HTERT RPE-1 (cell line): ENCODE measurements around the gene ERAL1.
"Not testable (repeated sequence)": the region's sequence is repeated elsewhere in the genome, so short reads cannot be mapped to it uniquely, and the experiment has no call there.

Source experiments
- in situ Hi-C: fragments of 300-500 bp; cut with MboI; formaldehyde crosslinking; loops from 4 replicates; pipeline ENCODE4 v1.14.3; 2020; ENCODE audit warnings: low sequenced_read_pairs

The ERAL1 gene

GRCh38 chr17:28897769-28898526 is 43.1 kb downstream of the ERAL1 start:
- in situ Hi-C loops: no loop called here

- in situ Hi-C loops: no loop called here
Observed at GRCh38 chr17:28898527-28898955, 43.7 kb downstream of the ERAL1 start.

- in situ Hi-C loops: no loop called here
Observed at GRCh38 chr17:28899212-28899815, 44.5 kb downstream of the ERAL1 start.

- in situ Hi-C loops: no loop called here
Observed at GRCh38 chr17:28900986-28901726, 46.3 kb downstream of the ERAL1 start.

- in situ Hi-C loops: no loop called here
Observed at GRCh38 chr17:28901866-28902818, 47.3 kb downstream of the ERAL1 start.

GRCh38 chr17:28902819-28903545 is 48.2 kb downstream of the ERAL1 start, which contains the start of gene DHRS13:
Gene DHRS13, minus strand, starts transcription at chr17:28903079. Its CDS starts 135 bp downstream, at chr17:28902944.
- in situ Hi-C loops: no loop called here

GRCh38 chr17:28903546-28903841 is 48.7 kb downstream of the ERAL1 start:
- in situ Hi-C loops: not testable (repeated sequence)

- in situ Hi-C loops: no loop called here
Observed at GRCh38 chr17:28904800-28905199, 50.0 kb downstream of the ERAL1 start.

GRCh38 chr17:28906276-28906675 is 51.5 kb downstream of the ERAL1 start:
- in situ Hi-C loops: no loop called here

GRCh38 chr17:28906706-28907438 is 52.1 kb downstream of the ERAL1 start:
- in situ Hi-C loops: no loop called here

- in situ Hi-C loops: no loop called here
Observed at GRCh38 chr17:28907709-28908475, 53.1 kb downstream of the ERAL1 start.

- in situ Hi-C loops: no loop called here
Observed at GRCh38 chr17:28908640-28909167, 53.9 kb downstream of the ERAL1 start.

GRCh38 chr17:28910534-28910933 is 55.7 kb downstream of the ERAL1 start:
- in situ Hi-C loops: no loop called here
